Raji (cell line): ENCODE measurements around the gene ABHD17C.
A peak's percentile ranks its signal among the peaks of the same experiment; 100 is the strongest.

Experiments
- POLR2A ChIP-seq: IDR thresholded peaks from 2 replicates; pipeline ENCODE4 v1.6.1; 2011; ENCODE audit warnings: low read depth, low read length, control low read depth; ENCODE audit not compliant: insufficient read depth

ABHD17C gene

GRCh38 chr15:80695099-80695910, at the start of gene ABHD17C:
ABHD17C (plus strand) TSS chr15:80695310; CDS start chr15:80695430, 120 bp downstream.
- peak; percentile 39; the same call in 1 of the 2 replicates for TF ChIP-seq POLR2A

GRCh38 chr15:80645494-80646065, 49.5 kb upstream of the ABHD17C start:
- TF ChIP-seq POLR2A, result no peak

DNA sequence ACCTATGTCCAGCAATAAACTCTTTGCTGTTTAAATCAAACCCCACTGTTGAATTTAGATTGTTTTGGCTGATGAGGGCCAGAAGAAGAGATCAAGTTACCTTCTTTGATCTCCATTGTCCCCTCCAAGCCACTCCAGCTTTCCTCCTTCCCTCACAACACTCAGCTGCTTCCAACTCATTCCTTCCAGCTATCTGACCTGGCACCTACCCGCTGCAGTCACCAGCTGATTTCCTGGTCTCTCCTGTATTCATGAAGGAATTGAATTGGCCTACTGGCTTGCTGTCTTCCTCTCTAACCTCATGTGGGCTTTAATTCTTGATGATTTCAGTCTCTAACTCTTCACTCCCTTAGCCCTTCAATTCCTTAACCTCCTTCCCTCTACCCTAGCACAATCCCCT, 40.8 kb upstream of the ABHD17C start:
- TF ChIP-seq POLR2A, result no peak

GRCh38 chr15:80659375-80659774, 35.7 kb upstream of the ABHD17C start:
- TF ChIP-seq POLR2A, result no peak

- no peak for TF ChIP-seq POLR2A
Observed at GRCh38 chr15:80660119-80660518, 35.0 kb upstream of the ABHD17C start.

- TF ChIP-seq POLR2A, result no peak
Observed at GRCh38 chr15:80662129-80662528, 33.0 kb upstream of the ABHD17C start.

DNA sequence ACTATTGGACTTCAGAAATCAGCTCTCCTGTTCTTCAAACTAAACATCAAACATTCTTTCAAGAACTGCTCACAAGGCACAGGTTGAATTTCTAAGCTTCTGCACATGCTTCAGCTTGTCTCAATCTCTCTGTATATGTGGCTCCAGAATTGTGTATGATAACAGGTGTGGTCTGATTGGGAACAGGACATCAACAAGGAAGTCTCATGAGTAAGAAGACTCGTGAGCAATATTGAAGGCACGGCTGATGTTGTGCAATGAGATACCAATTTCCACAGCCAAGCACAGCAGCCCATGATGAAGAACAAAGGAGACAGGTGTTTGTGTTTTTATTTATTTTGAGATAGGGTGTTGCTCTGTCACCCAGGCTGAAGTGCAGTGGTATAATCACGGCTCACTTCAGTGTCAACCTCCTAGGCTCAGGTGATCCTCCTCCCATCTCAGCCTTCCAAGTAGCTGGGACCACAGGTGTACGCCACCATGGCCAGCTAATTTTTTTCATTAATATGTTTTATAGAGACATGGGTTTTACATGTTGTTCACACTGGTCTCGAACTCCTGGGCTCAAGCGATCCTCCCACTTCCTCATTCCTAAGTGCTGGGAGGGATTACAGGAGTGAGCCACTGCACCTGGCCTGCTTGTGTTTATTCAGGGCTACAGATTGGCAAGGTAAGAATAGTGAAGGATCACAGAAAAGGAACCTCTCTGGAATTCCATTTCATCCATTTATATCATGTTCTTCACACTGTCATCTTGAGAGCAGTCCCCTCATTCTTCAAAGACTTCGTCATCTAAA, 32.2 kb upstream of the ABHD17C start:
- TF ChIP-seq POLR2A, result no peak

DNA sequence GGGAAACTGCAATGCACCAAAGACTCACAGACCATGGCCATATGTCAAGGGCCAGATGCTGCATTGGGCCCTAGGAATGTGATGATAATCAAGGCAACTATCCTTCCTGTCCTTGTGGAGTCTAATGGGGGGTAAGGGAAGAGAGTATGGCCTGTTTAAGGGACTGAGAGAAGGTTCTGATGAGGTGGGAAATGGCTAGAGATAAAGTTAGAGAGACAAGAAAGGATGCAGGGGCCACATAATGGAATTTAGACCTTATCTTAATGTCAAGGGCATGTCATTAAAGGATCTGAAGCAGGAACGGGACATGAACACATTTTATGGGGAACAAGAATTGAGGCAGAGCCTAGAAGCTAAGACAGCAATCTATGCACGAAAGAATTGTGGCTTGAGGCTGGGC, 30.0 kb upstream of the ABHD17C start:
- TF ChIP-seq POLR2A, result no peak

DNA sequence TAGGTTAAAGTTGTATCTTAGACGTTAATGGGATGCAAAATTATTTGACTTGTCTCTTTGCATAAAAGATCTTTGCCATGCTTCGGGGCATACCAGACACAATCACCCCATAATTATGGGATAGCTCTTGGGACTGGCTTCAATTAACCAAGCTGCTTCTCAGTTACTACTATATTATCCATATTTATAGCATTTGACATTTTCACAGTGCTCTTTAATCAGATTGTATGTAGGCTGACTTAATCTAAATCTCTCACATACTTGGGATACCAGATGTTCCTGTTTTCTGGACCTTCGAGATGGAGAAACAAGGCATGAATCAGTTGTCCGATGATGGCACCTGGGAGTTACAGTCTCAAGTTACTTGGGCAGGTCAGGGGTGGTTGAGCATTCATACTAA, 27.2 kb upstream of the ABHD17C start:
- no peak for TF ChIP-seq POLR2A

GRCh38 chr15:80668546-80669236, 26.4 kb upstream of the ABHD17C start:
- TF ChIP-seq POLR2A, result no peak

DNA sequence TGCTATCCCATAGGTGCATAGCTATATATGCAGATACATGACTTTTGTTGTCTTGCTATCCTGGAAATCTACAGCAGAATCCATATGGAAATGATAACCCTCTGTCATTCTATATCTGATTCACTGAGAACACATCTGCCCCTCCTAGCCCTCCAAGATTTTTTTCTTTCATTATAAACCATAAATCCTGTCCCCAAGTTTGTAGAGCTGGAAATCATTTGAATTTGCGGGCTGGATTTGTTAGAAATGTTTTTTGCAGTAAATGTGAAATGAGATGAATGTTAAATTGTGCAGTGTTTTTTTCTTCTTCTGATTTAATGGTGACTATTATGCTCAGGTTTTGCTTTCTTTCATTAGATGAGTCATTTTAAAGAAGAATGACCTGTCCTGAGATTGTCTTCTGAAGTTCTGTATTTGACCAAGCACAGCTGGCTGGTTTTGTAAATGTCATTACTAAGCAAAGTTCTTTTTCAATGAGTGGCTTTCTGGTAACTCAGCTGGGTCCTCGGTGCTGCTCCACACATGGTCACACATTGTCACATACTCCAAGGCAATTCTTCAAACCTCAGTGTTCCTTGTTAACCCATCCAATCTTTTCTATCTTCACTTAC, 25.3 kb upstream of the ABHD17C start:
- no peak for TF ChIP-seq POLR2A

- no peak for TF ChIP-seq POLR2A
Observed at GRCh38 chr15:80673561-80674244, 21.4 kb upstream of the ABHD17C start.

DNA sequence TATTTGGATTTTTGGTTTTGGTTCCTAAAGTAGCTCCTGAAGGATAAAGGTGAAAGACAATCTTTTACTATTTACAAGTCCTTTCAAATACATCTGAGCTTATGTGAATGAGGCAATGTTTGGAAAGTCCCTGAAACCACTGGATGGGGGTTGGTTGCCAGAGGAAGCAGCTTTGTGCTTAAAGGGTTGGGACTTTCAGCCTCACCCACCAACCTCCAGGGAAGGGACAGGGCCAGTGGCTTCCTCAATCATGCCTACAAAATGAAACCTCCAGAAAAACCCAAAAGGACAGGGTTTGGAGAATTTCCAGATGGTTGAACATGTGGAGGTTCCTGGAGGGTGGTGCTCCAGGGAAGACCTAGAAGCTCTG, 20.9 kb upstream of the ABHD17C start:
- no peak for TF ChIP-seq POLR2A

- TF ChIP-seq POLR2A, result no peak
Observed at GRCh38 chr15:80677041-80677440, 18.1 kb upstream of the ABHD17C start.

- TF ChIP-seq POLR2A, result no peak
Observed at GRCh38 chr15:80679167-80679803, 15.8 kb upstream of the ABHD17C start.
